Right atrium auricular region (tissue), 2 donors: ENCODE measurements around the gene PUM1. TPM values are rescaled to one million over a fixed set of nuclear protein-coding genes. Genes with fewer than 3 reads are reported as not detected.

Experiments
- DNase-seq: peaks from one replicate; pipeline ENCODE4 v3.0.0-alpha.2; 2019; ENCODE audit warnings: low spot score
- H3K27ac ChIP-seq, 2 donors: fragments of 200-600 bp; sonication (generic); 1 replicate in 1 of 2; 2 replicates in 1 of 2; pipeline ENCODE4 v1.5.1; 2016 to 2019
- H3K27me3 ChIP-seq, 2 donors: fragments of 200-600 bp; sonication (generic); one replicate each; pipeline versions ENCODE4 v1.5.1 to v1.6.0; 2017 to 2019
- H3K36me3 ChIP-seq: fragments of 200-600 bp; sonication (generic); one replicate; pipeline ENCODE4 v1.5.1; 2016
- H3K4me1 ChIP-seq, 2 donors: fragments of 200-600 bp; sonication (generic); one replicate each; pipeline versions ENCODE4 v1.5.1 to v1.6.0; 2017 to 2019
- H3K4me3 ChIP-seq, 2 donors: fragments of 200-600 bp; sonication (generic); 1 replicate in 1 of 2; 2 replicates in 1 of 2; pipeline ENCODE4 v1.5.1; 2017 to 2019; ENCODE audit warnings: mild to moderate bottlenecking in 1 of 2, moderate library complexity in 1 of 2
- H3K9me3 ChIP-seq, 2 donors: fragments of 200-600 bp; sonication (generic); one replicate each; pipeline ENCODE4 v1.5.1; 2019
- total RNA-seq, 2 donors: library from RNA; depleted of rRNA; stranded (reverse); fragments of >200 nt; gene quantifications; one replicate each; pipeline ENCODE4 v1.1.0, GENCODE V29; 2016
- TF ChIP-seq, protein P1 (sequence below), 2 donors: fragments of 200-600 bp; sonication (generic); IDR thresholded peaks; one replicate each; pipeline ENCODE4 v1.5.1; 2019; ENCODE audit warnings: antibody characterized with exemption in 2 of 2

The PUM1 gene
- total RNA-seq, 2 donors from 2014 or later, result 51.2 to 68.8 TPM

DNA sequence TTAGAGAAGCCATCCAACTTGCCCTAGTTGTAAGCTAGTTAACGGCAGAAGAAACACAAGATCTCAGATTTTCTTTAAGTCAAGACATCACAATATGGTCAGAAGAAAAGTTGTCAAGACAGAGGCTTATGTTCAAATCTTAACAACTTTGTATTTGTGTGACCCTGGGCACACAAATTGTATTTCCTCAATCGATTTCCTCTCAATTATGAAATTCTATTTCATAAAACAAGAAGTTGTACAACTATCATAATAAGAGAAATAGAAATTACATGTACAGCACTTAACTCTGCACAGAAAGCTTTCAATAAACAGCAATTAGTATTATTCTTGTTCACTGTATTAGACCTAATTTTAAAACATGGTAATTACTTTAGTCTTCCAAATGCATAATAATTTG is 94.0 kb downstream of the PUM1 start:
- peaks cover 0 to 29% of the 10 kb centered on the region in 2 donors for H3K4me1 ChIP-seq
- no peak for DNase-seq
- no peak overlapping the region for H3K27ac ChIP-seq
- no peak overlapping the region for H3K4me3 ChIP-seq
- peaks cover 29% of the 10 kb centered on the region for H3K36me3 ChIP-seq
- no peaks in the 10 kb centered on the region for H3K9me3 ChIP-seq
- TF ChIP-seq, protein P1, sequence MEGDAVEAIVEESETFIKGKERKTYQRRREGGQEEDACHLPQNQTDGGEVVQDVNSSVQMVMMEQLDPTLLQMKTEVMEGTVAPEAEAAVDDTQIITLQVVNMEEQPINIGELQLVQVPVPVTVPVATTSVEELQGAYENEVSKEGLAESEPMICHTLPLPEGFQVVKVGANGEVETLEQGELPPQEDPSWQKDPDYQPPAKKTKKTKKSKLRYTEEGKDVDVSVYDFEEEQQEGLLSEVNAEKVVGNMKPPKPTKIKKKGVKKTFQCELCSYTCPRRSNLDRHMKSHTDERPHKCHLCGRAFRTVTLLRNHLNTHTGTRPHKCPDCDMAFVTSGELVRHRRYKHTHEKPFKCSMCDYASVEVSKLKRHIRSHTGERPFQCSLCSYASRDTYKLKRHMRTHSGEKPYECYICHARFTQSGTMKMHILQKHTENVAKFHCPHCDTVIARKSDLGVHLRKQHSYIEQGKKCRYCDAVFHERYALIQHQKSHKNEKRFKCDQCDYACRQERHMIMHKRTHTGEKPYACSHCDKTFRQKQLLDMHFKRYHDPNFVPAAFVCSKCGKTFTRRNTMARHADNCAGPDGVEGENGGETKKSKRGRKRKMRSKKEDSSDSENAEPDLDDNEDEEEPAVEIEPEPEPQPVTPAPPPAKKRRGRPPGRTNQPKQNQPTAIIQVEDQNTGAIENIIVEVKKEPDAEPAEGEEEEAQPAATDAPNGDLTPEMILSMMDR (IDR thresholded peaks at IDR 0.05), result no peak
- no peaks in the 10 kb centered on the region for H3K27me3 ChIP-seq

DNA sequence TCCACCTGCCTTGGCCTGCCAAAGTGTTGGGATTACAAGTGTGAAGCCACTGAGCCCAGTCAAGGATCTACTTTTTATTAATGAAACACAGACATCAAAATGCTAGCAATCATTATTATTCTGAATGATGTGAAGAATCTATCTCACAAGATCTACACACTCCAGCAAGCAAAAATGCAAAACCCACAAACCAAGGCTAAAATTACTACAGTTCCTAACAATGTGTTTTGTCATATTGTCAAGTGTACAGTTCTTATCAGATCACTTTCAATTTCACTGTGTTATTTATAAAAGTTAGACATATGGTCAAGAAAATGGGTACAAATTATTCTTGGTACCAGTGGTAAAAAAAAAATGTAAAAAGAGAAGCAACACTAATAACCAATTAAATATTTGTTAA is 95.6 kb downstream of the PUM1 start:
- Histone ChIP-seq H3K27ac (no peak overlapping the region), H3K4me3 (no peak overlapping the region), H3K36me3 (peaks cover 38% of the 10 kb centered on the region), H3K4me1 (peaks cover 0 to 34% of the 10 kb centered on the region in 2 donors), H3K27me3 (no peaks in the 10 kb centered on the region), H3K9me3 (no peaks in the 10 kb centered on the region)
- no peak for DNase-seq
- TF ChIP-seq, protein P1 (IDR thresholded peaks at IDR 0.05), result no peak

DNA sequence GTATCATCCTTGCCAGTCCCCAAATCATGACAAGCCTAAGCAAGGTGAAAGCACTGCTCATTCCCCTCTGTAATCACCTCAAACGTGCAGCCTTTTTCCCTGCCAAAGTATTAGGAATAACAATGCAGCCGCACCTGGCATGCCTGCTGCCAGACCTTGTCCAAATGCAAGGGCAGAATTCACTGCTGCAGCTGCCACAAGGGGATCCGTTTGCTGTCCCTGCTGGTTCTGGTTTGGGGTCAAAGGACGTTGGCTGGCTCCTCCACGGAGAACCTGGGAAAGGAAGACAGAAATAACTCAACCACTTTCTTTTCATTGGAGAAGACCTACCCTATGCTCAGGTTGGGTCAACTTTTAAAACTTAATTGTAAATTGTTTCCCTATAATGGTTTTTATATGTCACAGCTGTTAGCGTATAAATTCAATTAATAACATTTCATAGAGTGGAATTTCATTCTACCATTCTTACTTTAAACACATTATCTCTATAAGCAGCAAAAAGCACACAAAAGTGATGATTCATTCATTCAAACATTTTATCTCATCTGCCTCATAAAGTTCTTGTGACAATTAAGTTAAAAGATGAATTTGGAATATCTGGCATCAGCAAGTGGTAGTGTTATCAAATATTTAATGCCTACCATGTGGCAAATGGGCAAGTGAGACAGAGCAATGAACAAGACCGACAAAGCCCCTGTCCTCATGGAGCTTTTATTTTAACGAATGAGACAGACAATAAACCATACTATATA is 97.1 kb downstream of the PUM1 start:
- TF ChIP-seq, protein P1 (IDR thresholded peaks at IDR 0.05), result no peak
- Histone ChIP-seq H3K4me3 (no peak overlapping the region), H3K36me3 (peaks cover 45% of the 10 kb centered on the region), H3K27me3 (no peaks in the 10 kb centered on the region), H3K9me3 (no peaks in the 10 kb centered on the region), H3K27ac (no peak overlapping the region), H3K4me1 (peaks cover 0 to 37% of the 10 kb centered on the region in 2 donors)
- no peak for DNase-seq

DNA sequence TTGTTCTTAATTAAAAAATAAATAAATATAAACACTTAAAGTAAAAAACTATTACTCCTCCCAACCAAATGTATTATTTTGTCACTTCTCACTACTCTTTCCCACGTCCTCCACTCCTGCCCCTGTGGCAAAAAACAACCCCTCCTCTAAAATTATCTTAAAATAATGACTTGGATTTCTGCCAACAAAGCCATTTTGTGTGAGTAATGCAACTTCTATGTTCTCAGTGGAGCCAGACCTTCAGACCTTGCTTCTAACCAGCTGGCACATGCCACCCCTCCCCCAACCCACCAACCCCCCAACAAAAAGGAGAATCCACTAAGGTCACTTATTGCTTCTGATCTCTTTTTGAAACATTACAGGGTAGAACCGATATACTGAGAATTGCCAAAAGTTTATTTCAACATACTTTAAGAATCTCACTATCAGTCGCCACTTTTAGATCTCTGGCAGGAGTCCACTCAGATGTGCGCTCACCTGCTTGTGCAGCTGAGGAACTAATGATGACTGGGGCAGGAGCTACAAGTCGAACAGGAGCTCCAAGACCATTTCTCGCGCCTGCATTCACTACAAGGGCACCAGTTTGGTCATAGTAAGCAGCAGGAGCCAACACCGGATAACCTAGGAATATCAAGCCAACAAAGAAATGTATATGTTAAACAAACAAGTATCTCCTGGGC is 98.7 kb downstream of the PUM1 start:
- TF ChIP-seq, protein P1 (IDR thresholded peaks at IDR 0.05), result no peak
- Histone ChIP-seq H3K27ac (peak overlapping the region; percentile 2 to 36), H3K4me1 (peaks cover 0 to 40% of the 10 kb centered on the region in 2 donors), H3K27me3 (no peaks in the 10 kb centered on the region), H3K4me3 (no peak overlapping the region), H3K9me3 (no peaks in the 10 kb centered on the region), H3K36me3 (peaks cover 60% of the 10 kb centered on the region)
- no peak for DNase-seq

DNA sequence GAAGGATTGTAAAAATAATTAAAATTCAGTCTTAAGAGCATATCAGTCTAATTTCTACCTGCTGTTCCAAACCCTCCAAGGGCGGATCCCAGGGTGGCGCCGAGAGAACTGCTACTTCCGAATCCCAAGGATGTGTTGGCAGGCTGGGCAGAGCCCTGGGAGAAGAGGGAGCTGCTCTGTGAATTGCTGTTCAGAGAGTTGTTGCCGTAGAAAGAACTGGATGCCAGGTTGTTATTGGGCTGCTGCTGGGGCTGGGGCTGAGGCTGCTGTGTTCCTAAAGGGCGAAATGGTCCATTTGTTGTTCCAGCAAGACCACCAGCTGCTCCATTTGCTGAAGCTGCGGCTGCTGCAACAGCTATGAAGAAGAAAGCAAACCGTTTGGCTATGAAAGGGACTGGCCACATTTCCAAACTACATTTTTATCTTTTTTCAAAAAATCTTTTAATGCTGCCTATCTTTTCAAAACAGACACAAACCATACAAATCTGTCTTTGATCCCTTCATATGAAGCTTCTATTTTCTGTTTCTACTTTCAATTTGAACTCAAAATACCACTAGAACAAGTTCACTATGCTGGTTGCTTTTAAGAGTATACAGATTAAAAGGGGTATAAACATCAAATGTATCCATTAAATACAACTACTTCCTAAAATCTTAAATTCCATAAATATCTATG is 99.5 kb downstream of the PUM1 start:
- H3K4me3 ChIP-seq, result no peak overlapping the region
- peak overlapping the region; percentile 2 to 36 for H3K27ac ChIP-seq
- no peaks in the 10 kb centered on the region for H3K9me3 ChIP-seq
- DNase-seq, result no peak
- H3K27me3 ChIP-seq, result no peaks in the 10 kb centered on the region
- peaks cover 63% of the 10 kb centered on the region for H3K36me3 ChIP-seq
- TF ChIP-seq, protein P1 (IDR thresholded peaks at IDR 0.05), result no peak
- peaks cover 0 to 40% of the 10 kb centered on the region in 2 donors for H3K4me1 ChIP-seq
